PC-9 (cell line): ENCODE data around the gene MRPL21.

ENCODE experiments used
- EZH2 ChIP-seq: fragments of 200-600 bp; sonication (generic); IDR thresholded peaks from 2 replicates; pipeline ENCODE4 v1.8.0; 2017; ENCODE audit warnings: antibody characterized with exemption, low read depth
- TF ChIP-seq, protein P1 (sequence below): fragments of 200-600 bp; sonication (generic); conservative IDR thresholded peaks from 2 replicates; pipeline ENCODE4 v1.6.1; 2017; ENCODE audit warnings: mixed run types, antibody characterized with exemption, mild to moderate bottlenecking, moderate library complexity

DNA sequence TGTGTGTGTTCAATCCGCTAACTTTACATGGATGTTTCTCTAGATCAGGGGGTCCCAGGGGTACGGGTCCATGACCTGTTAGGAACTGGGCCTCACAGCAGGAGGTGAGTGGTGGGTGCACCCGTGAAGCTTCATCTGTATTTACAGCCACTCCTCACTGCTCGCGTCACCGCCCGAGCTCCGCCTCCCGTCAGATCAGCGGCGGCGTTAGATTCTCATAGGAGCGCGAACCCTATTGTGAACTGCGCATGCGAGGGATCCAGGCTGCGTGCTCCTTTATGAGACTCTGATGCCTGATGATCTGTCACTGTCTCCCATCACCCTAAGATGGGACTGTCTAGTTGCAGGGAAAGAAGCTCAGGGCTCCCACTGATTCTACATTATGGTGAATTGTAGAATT lies 45.3 kb upstream of the MRPL21 start:
- TF ChIP-seq EZH2: no peak
- TF ChIP-seq, protein P1, sequence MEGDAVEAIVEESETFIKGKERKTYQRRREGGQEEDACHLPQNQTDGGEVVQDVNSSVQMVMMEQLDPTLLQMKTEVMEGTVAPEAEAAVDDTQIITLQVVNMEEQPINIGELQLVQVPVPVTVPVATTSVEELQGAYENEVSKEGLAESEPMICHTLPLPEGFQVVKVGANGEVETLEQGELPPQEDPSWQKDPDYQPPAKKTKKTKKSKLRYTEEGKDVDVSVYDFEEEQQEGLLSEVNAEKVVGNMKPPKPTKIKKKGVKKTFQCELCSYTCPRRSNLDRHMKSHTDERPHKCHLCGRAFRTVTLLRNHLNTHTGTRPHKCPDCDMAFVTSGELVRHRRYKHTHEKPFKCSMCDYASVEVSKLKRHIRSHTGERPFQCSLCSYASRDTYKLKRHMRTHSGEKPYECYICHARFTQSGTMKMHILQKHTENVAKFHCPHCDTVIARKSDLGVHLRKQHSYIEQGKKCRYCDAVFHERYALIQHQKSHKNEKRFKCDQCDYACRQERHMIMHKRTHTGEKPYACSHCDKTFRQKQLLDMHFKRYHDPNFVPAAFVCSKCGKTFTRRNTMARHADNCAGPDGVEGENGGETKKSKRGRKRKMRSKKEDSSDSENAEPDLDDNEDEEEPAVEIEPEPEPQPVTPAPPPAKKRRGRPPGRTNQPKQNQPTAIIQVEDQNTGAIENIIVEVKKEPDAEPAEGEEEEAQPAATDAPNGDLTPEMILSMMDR: no peak
